Astrocyte of the cerebellum (primary cell): Measurements from ENCODE around the gene TEX52.

Source experiments
- DNase-seq: peaks from one replicate; pipeline ENCODE4 v3.0.0-alpha.2; 2011; ENCODE audit warnings: low read depth
- H3K4me3 ChIP-seq: 2 replicates; pipeline ENCODE4 v1.5.1; 2011; ENCODE audit warnings: mild to moderate bottlenecking, low read depth, low read length, moderate library complexity
- CTCF ChIP-seq: IDR thresholded peaks from 2 replicates; pipeline ENCODE4 v1.5.1; 2012; ENCODE audit warnings: low read length, low read depth, moderate library complexity, mild to moderate bottlenecking; ENCODE audit errors: missing control alignments
- in situ Hi-C: cut with HindIII; loops from 2 replicates; pipeline ENCODE4 v1.10.0; 2017; ENCODE audit warnings: low sequenced_read_pairs

Gene TEX52

GRCh38 chr12:2826721-2827515, 29.9 kb downstream of the TEX52 start:
- H3K4me3 ChIP-seq, result no peak overlapping the region
- no peak for TF ChIP-seq CTCF
- in situ Hi-C loops, result no loop called here
- DNase-seq, result no peak

GRCh38 chr12:2826036-2826435, 30.8 kb downstream of the TEX52 start:
- in situ Hi-C loops, result no loop called here
- no peak for TF ChIP-seq CTCF
- DNase-seq, result no peak
- H3K4me3 ChIP-seq, result no peak overlapping the region

GRCh38 chr12:2825132-2825531, 31.7 kb downstream of the TEX52 start:
- in situ Hi-C loops, result no loop called here
- no peak for DNase-seq
- H3K4me3 ChIP-seq, result no peak overlapping the region
- no peak for TF ChIP-seq CTCF

GRCh38 chr12:2824541-2824940, 32.3 kb downstream of the TEX52 start:
- TF ChIP-seq CTCF, result no peak
- H3K4me3 ChIP-seq, result no peak overlapping the region
- in situ Hi-C loops, result no loop called here
- DNase-seq, result no peak

- DNase-seq, result no peak
- in situ Hi-C loops, result no loop called here
- no peak for TF ChIP-seq CTCF
- H3K4me3 ChIP-seq, result no peak overlapping the region
Observed at GRCh38 chr12:2823483-2823882, 33.4 kb downstream of the TEX52 start.

- TF ChIP-seq CTCF, result no peak
- DNase-seq, result no peak
- no peak overlapping the region for H3K4me3 ChIP-seq
- in situ Hi-C loops, result no loop called here
Observed at GRCh38 chr12:2820432-2820831, 36.4 kb downstream of the TEX52 start.

GRCh38 chr12:2819810-2820209, 37.0 kb downstream of the TEX52 start:
- DNase-seq, result no peak
- in situ Hi-C loops, result no loop called here
- no peak for TF ChIP-seq CTCF
- no peak overlapping the region for H3K4me3 ChIP-seq
